GM19035 (cell line): ENCODE data around the gene KIF6.
"Not testable (repeated sequence)": the region's sequence is repeated elsewhere in the genome, so short reads cannot be mapped to it uniquely, and the experiment has no call there.

ENCODE experiments used
- ATAC-seq: cut with Tn5 transposase; IDR thresholded peaks from one replicate; pipeline ENCODE4 v1.9.1; 2021; ENCODE audit not compliant: unreplicated experiment

KIF6 gene

GRCh38 chr6:39300739-39301138 lies 424.5 kb downstream of the KIF6 start:
- ATAC-seq, result no peak

- ATAC-seq, result no peak
These were observed 427.1 kb downstream of the KIF6 start for GRCh38 chr6:39298061-39298460.

- no peak for ATAC-seq
These were observed 428.2 kb downstream of the KIF6 start for GRCh38 chr6:39296745-39297640.

GRCh38 chr6:39295611-39296011 lies 429.6 kb downstream of the KIF6 start:
- ATAC-seq, result no peak

- ATAC-seq, result no peak
These were observed 430.3 kb downstream of the KIF6 start for GRCh38 chr6:39294899-39295298.

- ATAC-seq, result no peak
These were observed 431.1 kb downstream of the KIF6 start for GRCh38 chr6:39294133-39294532.

GRCh38 chr6:39292637-39293036 lies 432.6 kb downstream of the KIF6 start:
- no peak for ATAC-seq

DNA sequence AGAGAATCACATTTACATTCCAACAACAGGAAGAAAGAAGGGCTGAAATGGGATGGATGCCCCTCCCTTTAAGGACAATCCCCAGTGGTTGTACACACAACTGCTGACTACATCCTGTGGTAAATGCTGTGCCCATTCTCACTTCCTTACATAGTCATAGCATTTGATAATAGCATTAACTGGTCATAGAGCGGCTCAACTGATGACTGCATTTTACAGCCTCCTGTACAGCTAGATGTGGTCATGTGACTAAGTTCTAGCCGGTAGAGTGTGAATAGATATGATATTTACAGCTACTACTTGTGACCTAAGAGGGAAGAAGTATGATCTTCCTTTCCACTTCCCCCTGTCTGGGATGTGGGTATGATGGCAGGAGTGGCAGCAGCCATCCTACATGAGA lies 435.7 kb downstream of the KIF6 start:
- no peak for ATAC-seq

DNA sequence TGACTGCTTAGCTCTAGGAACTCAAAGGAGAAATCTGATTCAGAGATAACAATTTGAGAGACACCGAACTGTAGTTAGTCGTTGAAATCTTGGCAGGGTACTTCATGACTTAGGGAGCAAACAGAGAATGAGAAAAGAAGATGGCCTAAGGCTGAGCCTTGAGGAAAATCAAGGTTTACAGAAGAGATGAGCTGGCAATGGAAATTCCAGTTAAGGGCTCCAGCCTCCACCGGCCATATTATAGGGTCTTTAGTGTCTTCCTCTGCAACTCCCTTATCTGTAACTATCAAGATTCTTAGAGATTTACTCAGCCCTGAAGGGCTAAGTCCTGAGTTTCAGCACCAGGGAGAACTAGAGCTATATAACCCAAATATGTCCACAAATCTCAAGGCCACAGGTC lies 437.6 kb downstream of the KIF6 start:
- ATAC-seq, result no peak

DNA sequence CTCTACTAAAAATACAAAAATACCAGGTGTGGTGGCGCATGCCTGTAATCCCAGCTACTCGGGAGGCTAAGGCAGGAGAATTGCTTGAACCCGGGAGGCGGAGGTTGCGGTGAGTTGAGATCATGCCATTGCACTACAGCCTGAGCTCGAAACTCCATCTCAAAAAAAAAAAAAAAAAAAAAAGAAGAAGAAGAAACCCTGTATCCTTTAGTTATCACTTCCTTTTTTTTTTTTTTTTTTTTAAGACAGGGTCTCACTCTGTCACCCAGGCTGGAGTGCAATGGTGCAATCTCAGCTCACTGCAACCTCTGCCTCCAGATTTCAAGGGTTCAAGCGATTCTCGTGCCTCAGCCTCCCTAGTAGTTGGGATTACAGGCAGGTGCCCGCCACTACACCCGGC lies 438.6 kb downstream of the KIF6 start:
- not testable (repeated sequence) for ATAC-seq

DNA sequence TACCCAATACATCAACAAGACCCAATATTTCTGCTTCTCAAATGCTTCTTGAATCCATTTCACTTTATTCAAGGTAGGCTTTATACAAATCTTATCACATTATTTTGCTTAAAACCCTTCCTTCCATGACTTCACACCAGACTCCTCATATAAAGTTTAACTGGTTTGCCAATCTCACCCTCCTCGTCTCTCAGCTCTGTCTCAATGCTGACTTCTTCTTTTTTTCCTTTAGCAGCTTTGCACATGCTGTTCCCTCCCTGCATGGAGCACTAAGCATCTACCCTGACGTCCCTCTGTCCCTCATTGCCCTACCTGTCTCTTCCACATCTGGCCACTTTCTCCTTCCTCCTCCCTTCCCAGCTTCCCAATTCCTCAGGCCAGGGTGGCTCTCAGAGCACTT lies 442.4 kb downstream of the KIF6 start:
- ATAC-seq, result no peak

DNA sequence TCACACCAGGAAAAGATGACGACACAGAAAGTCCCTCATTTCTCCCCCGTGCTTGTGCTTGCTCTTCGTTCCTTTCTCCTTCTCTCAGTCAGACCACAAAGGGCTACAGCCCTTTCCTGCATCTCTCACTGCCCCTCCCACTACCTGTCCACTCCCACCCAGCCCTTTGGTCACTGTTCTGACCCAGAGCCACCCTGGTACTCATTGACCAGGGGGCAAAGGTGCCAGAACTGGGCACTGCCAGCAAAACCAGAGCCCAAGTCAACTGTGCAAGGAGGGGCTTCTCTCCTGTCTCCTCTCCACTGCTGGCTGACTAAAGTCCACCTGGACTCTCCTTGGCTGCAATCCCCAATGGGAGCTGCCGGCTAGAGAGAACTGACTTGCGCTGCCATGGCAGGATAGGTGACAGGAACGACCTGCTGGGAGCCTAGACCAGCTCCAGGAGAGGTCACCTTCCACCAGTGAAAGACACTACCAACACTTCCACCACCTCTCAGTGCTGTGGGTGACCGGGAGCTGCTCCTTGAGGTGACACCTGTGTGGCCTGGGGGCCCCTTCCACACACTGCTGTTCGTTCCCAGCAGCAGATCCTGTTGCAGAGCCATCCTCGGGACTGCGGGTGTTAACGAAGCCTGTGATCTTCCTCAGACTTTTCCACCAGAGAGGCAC lies 443.8 kb downstream of the KIF6 start:
- no peak for ATAC-seq

DNA sequence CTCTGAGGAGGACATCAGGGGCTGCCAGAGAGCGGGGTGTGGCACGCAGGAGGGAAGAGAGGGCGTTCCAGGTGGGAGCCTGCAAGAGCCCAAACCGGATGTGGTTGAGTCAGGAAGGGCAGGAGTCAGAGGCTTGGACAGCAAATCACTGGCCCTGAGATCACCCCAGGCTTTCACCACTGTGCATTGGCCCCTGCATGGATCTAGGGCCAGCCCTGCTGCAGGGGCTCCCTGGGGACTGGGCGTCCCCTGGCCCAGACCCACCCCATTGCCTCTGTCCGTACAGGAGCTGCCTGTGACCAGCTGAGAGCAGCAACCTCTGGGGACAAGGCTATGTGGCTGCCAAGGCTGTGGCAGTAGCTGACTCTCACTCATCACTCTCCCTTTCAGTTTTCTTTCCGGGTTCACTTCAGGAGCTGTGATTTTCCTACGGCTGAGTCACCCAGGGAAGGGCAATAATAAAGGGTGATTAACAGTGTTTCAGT lies 444.9 kb downstream of the KIF6 start:
- no peak for ATAC-seq
